Adrenal gland (tissue), 5 donors: ENCODE results near the gene CAB39.

ENCODE experiments used
- POLR2A ChIP-seq, 2 donors: fragments of 450-650 bp; IDR thresholded peaks; one replicate each; pipeline ENCODE4 v1.6.1; 2017; ENCODE audit warnings: antibody characterized with exemption in 2 of 2, mild to moderate bottlenecking in 2 of 2, moderate library complexity in 1 of 2
- TF ChIP-seq, protein P1 (sequence below), 6 experiments: fragments of 450-650 bp in 4 of 6; fragments of 200-600 bp in 2 of 6; sonication (generic) in 1 of 6; IDR thresholded peaks; 1 replicate in 5 of 6; 2 replicates in 1 of 6; pipeline versions ENCODE4 v1.5.1 to v1.8.0; 2016 to 2021; ENCODE audit warnings: antibody characterized with exemption in 6 of 6, mild to moderate bottlenecking in 2 of 6, moderate library complexity in 1 of 6
- donor health status: DM: no; HTN: no; CAD: no.

DNA sequence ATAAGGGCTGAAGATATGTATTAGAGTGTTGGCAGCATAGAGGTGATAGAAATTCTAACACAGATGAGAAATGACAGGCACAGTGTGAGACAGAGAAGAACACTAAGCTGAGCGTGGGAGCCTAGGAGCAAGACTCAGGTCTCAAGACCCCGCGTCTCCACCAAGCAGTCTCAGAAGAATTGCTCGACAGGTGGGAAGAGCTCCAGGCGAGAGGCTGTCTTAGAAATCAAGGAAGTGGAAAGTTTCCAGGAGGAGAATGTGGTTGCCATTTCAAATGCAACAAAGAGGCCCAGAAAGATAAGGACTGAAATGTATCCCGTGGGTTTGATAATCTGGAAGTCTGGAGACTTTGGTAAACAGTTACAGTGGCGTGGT is 31.5 kb upstream of the CAB39 start:
- TF ChIP-seq, protein P1, sequence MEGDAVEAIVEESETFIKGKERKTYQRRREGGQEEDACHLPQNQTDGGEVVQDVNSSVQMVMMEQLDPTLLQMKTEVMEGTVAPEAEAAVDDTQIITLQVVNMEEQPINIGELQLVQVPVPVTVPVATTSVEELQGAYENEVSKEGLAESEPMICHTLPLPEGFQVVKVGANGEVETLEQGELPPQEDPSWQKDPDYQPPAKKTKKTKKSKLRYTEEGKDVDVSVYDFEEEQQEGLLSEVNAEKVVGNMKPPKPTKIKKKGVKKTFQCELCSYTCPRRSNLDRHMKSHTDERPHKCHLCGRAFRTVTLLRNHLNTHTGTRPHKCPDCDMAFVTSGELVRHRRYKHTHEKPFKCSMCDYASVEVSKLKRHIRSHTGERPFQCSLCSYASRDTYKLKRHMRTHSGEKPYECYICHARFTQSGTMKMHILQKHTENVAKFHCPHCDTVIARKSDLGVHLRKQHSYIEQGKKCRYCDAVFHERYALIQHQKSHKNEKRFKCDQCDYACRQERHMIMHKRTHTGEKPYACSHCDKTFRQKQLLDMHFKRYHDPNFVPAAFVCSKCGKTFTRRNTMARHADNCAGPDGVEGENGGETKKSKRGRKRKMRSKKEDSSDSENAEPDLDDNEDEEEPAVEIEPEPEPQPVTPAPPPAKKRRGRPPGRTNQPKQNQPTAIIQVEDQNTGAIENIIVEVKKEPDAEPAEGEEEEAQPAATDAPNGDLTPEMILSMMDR (IDR thresholded peaks at IDR 0.05), result no peak
- TF ChIP-seq POLR2A (IDR thresholded peaks at IDR 0.05), result no peak
